Cardiac muscle cell (in vitro differentiated cells and primary cell): Measurements from ENCODE around the gene BCAS3. TPM values are rescaled to one million over a fixed set of nuclear protein-coding genes. Genes with fewer than 3 reads are reported as not detected.

Experiments used
- DNase-seq, 2 donors: peaks; one replicate each; pipeline versions ENCODE4 v3.0.0 to v3.0.0-alpha.2; 2010 to 2017; ENCODE audit warnings: low read depth in 1 of 2, low spot score in 1 of 2
- H3K27ac ChIP-seq: fragments of 200-600 bp; sonication (generic); 2 replicates; pipeline ENCODE4 v1.5.1; 2016
- H3K27me3 ChIP-seq: fragments of 200-600 bp; sonication (generic); 2 replicates; pipeline ENCODE4 v1.6.0; 2016; ENCODE audit warnings: control low read depth
- H3K36me3 ChIP-seq: fragments of 200-600 bp; sonication (generic); 2 replicates; pipeline ENCODE4 v1.5.1; 2016; ENCODE audit warnings: control low read depth
- H3K4me1 ChIP-seq: fragments of 200-600 bp; sonication (generic); 2 replicates; pipeline ENCODE4 v1.8.1; 2017; ENCODE audit warnings: low read depth, mild to moderate bottlenecking, mixed run types
- H3K4me3 ChIP-seq: fragments of 200-600 bp; sonication (generic); 2 replicates; pipeline ENCODE4 v1.5.1; 2016; ENCODE audit warnings: mild to moderate bottlenecking
- H3K9me3 ChIP-seq: fragments of 200-600 bp; sonication (generic); 2 replicates; pipeline ENCODE4 v1.5.1; 2017; ENCODE audit warnings: low read depth, mild to moderate bottlenecking, control low read depth
- polyA plus RNA-seq: library from polyadenylated mRNA; unstranded; fragments of >200 nt; fragmentation: Nextera tagmentation; extraction: Ambion mirVana; gene quantifications from 2 replicates; pipeline ENCODE4 v1.2.1, GENCODE V29; 2016
- total RNA-seq: library from RNA; depleted of rRNA; stranded (reverse); fragments of >200 nt; gene quantifications from 2 replicates; pipeline ENCODE4 v1.2.3, GENCODE V29; 2016
- TF ChIP-seq, protein P1 (sequence below): IDR thresholded peaks from 2 replicates; pipeline ENCODE4 v1.5.1; 2012; ENCODE audit warnings: low read depth, mild to moderate bottlenecking, low read length

The BCAS3 gene
- total and polyA plus RNA-seq, 2 experiments from 2014 or later, result 36.5 to 39.6 TPM

DNA sequence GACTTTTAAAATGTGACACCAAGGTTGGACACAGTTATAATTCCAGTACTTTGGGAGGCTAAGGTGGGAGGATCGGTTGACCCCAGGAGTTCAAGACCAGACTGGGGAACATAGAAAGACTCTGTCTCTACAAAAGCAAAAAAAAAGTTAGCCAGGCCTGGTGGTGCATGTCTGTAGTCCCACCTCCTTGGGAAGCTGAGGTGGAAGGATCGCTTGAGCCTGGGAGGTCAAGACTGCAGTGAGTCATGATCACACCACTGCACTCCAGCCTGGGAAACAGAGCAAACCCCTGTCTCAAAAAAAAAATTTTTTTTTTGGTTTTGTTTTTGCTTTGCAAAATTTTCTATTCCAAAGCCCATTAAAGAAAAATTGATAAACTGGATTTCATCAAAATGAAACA lies 281.4 kb downstream of the BCAS3 start:
- no peaks in the 10 kb centered on the region for H3K27me3 ChIP-seq
- no peaks in the 10 kb centered on the region for H3K36me3 ChIP-seq
- no peak overlapping the region for H3K4me3 ChIP-seq
- H3K27ac ChIP-seq, result no peak overlapping the region
- H3K4me1 ChIP-seq, result no peaks in the 10 kb centered on the region
- TF ChIP-seq, protein P1, sequence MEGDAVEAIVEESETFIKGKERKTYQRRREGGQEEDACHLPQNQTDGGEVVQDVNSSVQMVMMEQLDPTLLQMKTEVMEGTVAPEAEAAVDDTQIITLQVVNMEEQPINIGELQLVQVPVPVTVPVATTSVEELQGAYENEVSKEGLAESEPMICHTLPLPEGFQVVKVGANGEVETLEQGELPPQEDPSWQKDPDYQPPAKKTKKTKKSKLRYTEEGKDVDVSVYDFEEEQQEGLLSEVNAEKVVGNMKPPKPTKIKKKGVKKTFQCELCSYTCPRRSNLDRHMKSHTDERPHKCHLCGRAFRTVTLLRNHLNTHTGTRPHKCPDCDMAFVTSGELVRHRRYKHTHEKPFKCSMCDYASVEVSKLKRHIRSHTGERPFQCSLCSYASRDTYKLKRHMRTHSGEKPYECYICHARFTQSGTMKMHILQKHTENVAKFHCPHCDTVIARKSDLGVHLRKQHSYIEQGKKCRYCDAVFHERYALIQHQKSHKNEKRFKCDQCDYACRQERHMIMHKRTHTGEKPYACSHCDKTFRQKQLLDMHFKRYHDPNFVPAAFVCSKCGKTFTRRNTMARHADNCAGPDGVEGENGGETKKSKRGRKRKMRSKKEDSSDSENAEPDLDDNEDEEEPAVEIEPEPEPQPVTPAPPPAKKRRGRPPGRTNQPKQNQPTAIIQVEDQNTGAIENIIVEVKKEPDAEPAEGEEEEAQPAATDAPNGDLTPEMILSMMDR, result no peak
- peak in 1 of 2 donors; percentile 16 for DNase-seq
- H3K9me3 ChIP-seq, result no peaks in the 10 kb centered on the region

DNA sequence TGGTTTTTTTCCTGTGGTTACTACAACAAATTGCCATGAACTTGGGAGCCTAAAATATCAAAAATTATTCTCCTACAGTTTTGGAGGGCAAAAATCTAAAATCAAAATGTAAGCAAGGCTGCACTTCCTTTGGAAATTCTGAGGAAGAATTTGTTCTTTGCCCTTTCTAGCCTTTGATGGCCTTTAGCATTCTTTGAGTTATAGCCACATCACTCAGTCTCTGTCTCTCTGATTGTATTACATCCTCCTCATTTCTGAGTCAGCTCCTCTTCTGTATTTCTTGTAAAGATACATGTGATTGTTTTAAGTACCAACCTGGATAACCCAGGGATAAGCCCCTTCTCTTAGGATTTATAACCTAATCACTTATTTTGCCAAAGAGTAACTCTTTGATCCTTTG lies 282.0 kb downstream of the BCAS3 start:
- Histone ChIP-seq H3K4me3 (no peak overlapping the region), H3K36me3 (no peaks in the 10 kb centered on the region), H3K27me3 (no peaks in the 10 kb centered on the region), H3K27ac (no peak overlapping the region), H3K4me1 (no peaks in the 10 kb centered on the region), H3K9me3 (no peaks in the 10 kb centered on the region)
- DNase-seq, result no peak
- TF ChIP-seq, protein P1, result no peak

DNA sequence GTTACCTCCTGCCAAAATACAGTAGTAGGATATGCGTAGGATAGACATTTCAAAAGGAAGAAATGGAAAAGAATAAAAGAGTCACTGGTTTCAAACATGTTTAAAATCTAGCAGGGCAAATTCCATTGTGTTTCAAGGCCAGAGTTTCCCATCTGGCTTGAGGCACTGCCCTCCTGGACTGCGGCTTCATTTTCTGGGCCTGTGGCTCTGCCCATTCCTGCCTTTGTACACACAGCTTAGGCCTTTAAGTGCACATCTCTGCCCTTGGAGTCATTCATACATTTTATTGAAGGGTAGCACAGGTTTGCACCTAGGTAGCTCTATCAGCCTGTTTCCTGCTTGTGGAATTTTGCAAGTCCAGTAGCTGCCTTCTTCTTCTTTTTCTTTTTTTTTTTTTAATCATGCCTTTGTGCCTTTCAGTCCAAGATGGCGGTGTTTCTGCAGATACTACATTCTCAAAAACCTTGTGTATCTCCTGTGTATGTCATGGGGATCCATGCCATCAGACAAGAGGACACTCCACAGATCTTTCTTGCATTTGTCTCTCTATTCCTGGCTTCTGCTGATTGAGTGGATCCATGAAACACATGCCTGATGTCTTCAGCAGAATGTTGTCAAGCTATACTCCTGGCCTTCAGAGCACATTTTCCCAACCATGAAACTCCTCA lies 282.9 kb downstream of the BCAS3 start:
- no peaks in the 10 kb centered on the region for H3K27me3 ChIP-seq
- no peak overlapping the region for H3K4me3 ChIP-seq
- TF ChIP-seq, protein P1, result no peak
- H3K27ac ChIP-seq, result no peak overlapping the region
- H3K4me1 ChIP-seq, result no peaks in the 10 kb centered on the region
- no peak for DNase-seq
- no peaks in the 10 kb centered on the region for H3K9me3 ChIP-seq
- no peaks in the 10 kb centered on the region for H3K36me3 ChIP-seq

DNA sequence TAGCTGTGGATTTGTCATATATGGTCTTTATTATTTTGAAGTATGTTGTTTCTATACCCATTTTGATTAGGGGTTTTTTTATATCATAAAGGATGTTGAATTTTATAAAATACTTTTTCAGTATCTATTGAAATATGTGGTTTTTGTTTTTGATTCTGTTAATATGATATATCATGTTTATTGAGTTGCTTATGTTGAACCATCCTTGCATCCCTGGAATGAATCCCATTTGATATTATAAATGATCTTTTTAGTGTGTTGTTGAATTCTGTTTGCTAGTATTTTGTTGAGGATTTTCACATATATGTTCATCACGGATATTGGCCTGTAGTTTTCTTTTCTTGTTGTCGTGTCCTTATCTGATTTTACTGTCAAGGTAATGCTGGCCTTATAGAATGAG lies 286.5 kb downstream of the BCAS3 start:
- TF ChIP-seq, protein P1, result no peak
- H3K4me3 ChIP-seq, result no peak overlapping the region
- no peak overlapping the region for H3K27ac ChIP-seq
- H3K36me3 ChIP-seq, result no peaks in the 10 kb centered on the region
- no peaks in the 10 kb centered on the region for H3K27me3 ChIP-seq
- no peaks in the 10 kb centered on the region for H3K9me3 ChIP-seq
- H3K4me1 ChIP-seq, result no peaks in the 10 kb centered on the region
- no peak for DNase-seq

DNA sequence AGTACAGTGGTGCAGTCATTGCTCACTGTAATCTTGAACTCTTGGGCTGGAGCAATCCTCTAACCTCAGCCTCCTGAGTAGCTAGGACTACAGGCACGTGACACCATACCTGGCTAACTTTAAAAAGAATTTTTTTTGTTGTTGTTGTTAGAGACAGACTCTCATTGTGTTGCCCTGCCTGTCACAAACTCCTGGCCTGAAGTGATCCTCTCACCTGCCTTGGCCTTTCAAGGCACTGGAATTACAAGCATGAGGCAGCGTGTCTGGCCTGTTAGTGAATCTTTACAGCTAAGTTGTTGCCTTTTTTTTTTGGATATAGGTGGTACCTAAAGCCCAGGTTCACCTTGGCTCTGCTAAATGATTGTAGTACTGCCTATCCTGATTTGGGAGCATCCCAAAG lies 290.6 kb downstream of the BCAS3 start:
- DNase-seq, result no peak
- no peaks in the 10 kb centered on the region for H3K9me3 ChIP-seq
- no peaks in the 10 kb centered on the region for H3K27me3 ChIP-seq
- H3K36me3 ChIP-seq, result no peaks in the 10 kb centered on the region
- TF ChIP-seq, protein P1, result no peak
- no peak overlapping the region for H3K4me3 ChIP-seq
- H3K27ac ChIP-seq, result no peak overlapping the region
- H3K4me1 ChIP-seq, result no peaks in the 10 kb centered on the region
